GM12874 (cell line): Measurements from ENCODE around the gene KIRREL3.

Experiments used
- CTCF ChIP-seq: IDR thresholded peaks from 2 replicates; pipeline ENCODE4 v1.5.1; 2011; ENCODE audit warnings: low read depth, mild to moderate bottlenecking, control low read depth, low read length, moderate library complexity; ENCODE audit not compliant: insufficient read depth

The KIRREL3 gene

GRCh38 chr11:126495281-126496220, 505.0 kb downstream of the KIRREL3 start:
- TF ChIP-seq CTCF, result no peak

GRCh38 chr11:126494831-126495230, 505.7 kb downstream of the KIRREL3 start:
- TF ChIP-seq CTCF, result no peak

- no peak for TF ChIP-seq CTCF
These were observed 508.1 kb downstream of the KIRREL3 start for GRCh38 chr11:126492331-126493082.

- no peak for TF ChIP-seq CTCF
These were observed 509.5 kb downstream of the KIRREL3 start for GRCh38 chr11:126491092-126491491.

DNA sequence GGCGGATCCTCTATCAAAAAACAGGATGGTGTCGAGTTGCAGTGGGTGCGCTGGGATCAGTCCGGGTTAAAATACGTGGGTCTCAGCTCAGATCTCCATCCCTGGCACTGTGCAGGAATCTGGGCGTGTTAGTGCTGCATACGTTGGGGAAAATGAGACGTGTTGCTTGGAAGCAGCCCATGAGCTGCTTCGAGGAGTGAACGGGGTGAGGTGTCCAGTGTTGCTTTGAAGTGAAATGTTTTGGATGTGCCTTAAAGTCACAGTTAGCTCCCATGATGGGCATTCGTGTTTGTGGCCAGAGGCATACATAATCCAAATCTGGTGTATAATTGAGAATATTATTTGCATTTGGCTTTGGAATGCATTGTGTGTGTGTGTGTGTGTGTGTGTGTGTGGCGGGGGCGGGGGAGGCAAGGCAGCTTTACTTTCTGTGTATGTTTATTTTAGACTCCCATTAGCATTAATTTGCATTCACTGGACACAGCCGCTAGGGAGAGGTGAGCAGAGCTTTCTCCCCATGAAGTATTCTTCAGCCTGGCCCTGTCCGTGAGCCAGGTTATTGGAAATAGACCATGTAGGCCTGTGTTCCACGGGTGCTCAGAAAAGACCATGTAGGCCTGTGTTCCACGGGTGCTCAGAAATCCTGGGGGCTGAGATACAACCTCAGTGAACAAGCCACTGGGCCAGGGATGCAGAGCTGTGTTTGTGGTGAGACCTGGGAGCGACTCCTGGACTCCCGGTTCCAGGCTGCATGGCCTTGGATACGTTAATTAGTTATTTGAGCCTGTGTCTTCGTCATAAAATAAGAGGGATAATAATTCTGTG, 510.5 kb downstream of the KIRREL3 start:
- no peak for TF ChIP-seq CTCF

- TF ChIP-seq CTCF, result no peak
These were observed 511.8 kb downstream of the KIRREL3 start for GRCh38 chr11:126488591-126489370.
